Liver (tissue), 9 donors: ENCODE measurements around the gene SPECC1. TPM values are rescaled to one million over a fixed set of nuclear protein-coding genes. Genes with fewer than 3 reads are reported as not detected.

Experiments used
- DNase-seq: peaks from one replicate; pipeline ENCODE4 v3.0.0-alpha.2; 2017; ENCODE audit warnings: low spot score
- H3K27ac ChIP-seq, 2 donors: one replicate each; pipeline ENCODE4 v1.7.0; 2013; ENCODE audit warnings: inconsistent platforms in 2 of 2, low read length in 2 of 2, control low read depth in 1 of 2, low read depth in 1 of 2, mild to moderate bottlenecking in 1 of 2
- H3K27me3 ChIP-seq, 4 donors: one replicate each; pipeline versions ENCODE4 v1.6.1 to v1.7.0; 2013; ENCODE audit warnings: low read length in 3 of 4, inconsistent platforms in 1 of 4, mild to moderate bottlenecking in 1 of 4, moderate library complexity in 1 of 4; ENCODE audit not compliant: control insufficient read depth in 4 of 4, insufficient read depth in 4 of 4
- H3K36me3 ChIP-seq, 4 donors: one replicate each; pipeline versions ENCODE4 v1.6.1 to v1.7.0; 2013; ENCODE audit warnings: low read length in 3 of 4, mild to moderate bottlenecking in 3 of 4, low read depth in 1 of 4, moderate library complexity in 1 of 4; ENCODE audit not compliant: control insufficient read depth in 4 of 4, insufficient read depth in 3 of 4
- H3K4me1 ChIP-seq, 4 donors: one replicate each; pipeline versions ENCODE4 v1.6.1 to v1.7.0; 2013; ENCODE audit warnings: low read length in 3 of 4, mild to moderate bottlenecking in 3 of 4, moderate library complexity in 1 of 4; ENCODE audit not compliant: control insufficient read depth in 4 of 4, insufficient read depth in 4 of 4
- H3K4me3 ChIP-seq, 3 donors: one replicate each; pipeline versions ENCODE4 v1.6.1 to v1.7.0; 2013; ENCODE audit warnings: low read length in 3 of 3, control low read depth in 1 of 3, low read depth in 1 of 3, mild to moderate bottlenecking in 1 of 3
- H3K9ac ChIP-seq, 2 donors: one replicate each; pipeline ENCODE4 v1.7.0; 2013; ENCODE audit warnings: low read length in 2 of 2, mild to moderate bottlenecking in 2 of 2, moderate library complexity in 2 of 2, control low read depth in 1 of 2, low read depth in 1 of 2
- H3K9me3 ChIP-seq, 4 donors: one replicate each; pipeline versions ENCODE4 v1.6.1 to v1.7.0; 2013; ENCODE audit warnings: low read length in 3 of 4; ENCODE audit not compliant: control insufficient read depth in 4 of 4
- ATF3 ChIP-seq: IDR thresholded peaks from 2 replicates; pipeline ENCODE4 v1.6.1; 2016; ENCODE audit warnings: antibody characterized with exemption
- CTCF ChIP-seq: fragments of 150-350 bp; IDR thresholded peaks from 2 replicates; pipeline ENCODE4 v1.5.1; 2017; ENCODE audit warnings: improper control_type of control experiment, low read depth, low read length; ENCODE audit not compliant: missing input control
- EGR1 ChIP-seq, 2 donors: IDR thresholded peaks; 2 replicates each; pipeline ENCODE4 v1.6.1; 2016 to 2018; ENCODE audit warnings: antibody characterized with exemption in 2 of 2, low read depth in 2 of 2
- FOXA1 ChIP-seq: IDR thresholded peaks from 2 replicates; pipeline ENCODE4 v1.6.1; 2016; ENCODE audit warnings: antibody characterized with exemption
- FOXA2 ChIP-seq: IDR thresholded peaks from 2 replicates; pipeline ENCODE4 v1.6.1; 2016; ENCODE audit warnings: antibody characterized with exemption
- GABPA ChIP-seq, 2 donors: IDR thresholded peaks in 1 of 2; conservative IDR thresholded peaks in 1 of 2; 2 replicates each; pipeline ENCODE4 v1.6.1; 2016; ENCODE audit warnings: antibody characterized with exemption in 2 of 2, mild to moderate bottlenecking in 1 of 2, moderate library complexity in 1 of 2
- HNF4A ChIP-seq, 2 donors: conservative IDR thresholded peaks; 2 replicates each; pipeline ENCODE4 v1.6.1; 2016; ENCODE audit warnings: antibody characterized with exemption in 2 of 2, mild to moderate bottlenecking in 2 of 2
- HNF4G ChIP-seq: IDR thresholded peaks from 2 replicates; pipeline ENCODE4 v1.6.1; 2016; ENCODE audit warnings: antibody characterized with exemption
- JUND ChIP-seq, 2 donors: IDR thresholded peaks; 2 replicates each; pipeline ENCODE4 v1.6.1; 2016; ENCODE audit warnings: antibody characterized with exemption in 2 of 2
- NR2F2 ChIP-seq: IDR thresholded peaks from 2 replicates; pipeline ENCODE4 v1.6.1; 2016; ENCODE audit warnings: antibody characterized with exemption
- RAD21 ChIP-seq, 2 donors: IDR thresholded peaks; 2 replicates each; pipeline ENCODE4 v1.6.1; 2016; ENCODE audit warnings: antibody characterized with exemption in 2 of 2, mild to moderate bottlenecking in 2 of 2
- RXRA ChIP-seq, 2 donors: IDR thresholded peaks; 2 replicates each; pipeline ENCODE4 v1.6.1; 2017 to 2018; ENCODE audit warnings: antibody characterized with exemption in 2 of 2, mild to moderate bottlenecking in 1 of 2
- SP1 ChIP-seq: IDR thresholded peaks from 2 replicates; pipeline ENCODE4 v1.6.1; 2018; ENCODE audit warnings: antibody characterized with exemption, mild to moderate bottlenecking
- TAF1 ChIP-seq: conservative IDR thresholded peaks from 2 replicates; pipeline ENCODE4 v1.6.1; 2016; ENCODE audit warnings: antibody characterized with exemption, mild to moderate bottlenecking
- YY1 ChIP-seq: IDR thresholded peaks from 2 replicates; pipeline ENCODE4 v1.6.1; 2016; ENCODE audit warnings: antibody characterized with exemption, mild to moderate bottlenecking
- ZBTB33 ChIP-seq: IDR thresholded peaks from 2 replicates; pipeline ENCODE4 v1.6.1; 2016; ENCODE audit warnings: antibody characterized with exemption
- WGBS: extraction: QIAGEN DNeasy Blood & Tissue Kit; methylation state at CpG from one replicate; pipeline ENCODE4 v1.1.7; 2013; 5-methylcytosine and 5-hydroxymethylcytosine counted together
- polyA plus RNA-seq, 2 donors: library from polyadenylated mRNA; stranded (reverse) in 1 of 2; unstranded in 1 of 2; fragments of 200-250 nt in 1 of 2; fragments of >200 nt in 1 of 2; fragmentation: Nextera tagmentation in 1 of 2; extraction: Ambion mirVana in 1 of 2; gene quantifications; one replicate each; pipeline versions ENCODE4 v1.2.1 to v1.2.3, GENCODE V29; 2013 to 2015
- total RNA-seq, 2 donors: library from RNA; depleted of rRNA; stranded (reverse); fragments of >200 nt; gene quantifications; one replicate each; pipeline ENCODE4 v1.2.3, GENCODE V29; 2014
- TF ChIP-seq, protein P1 (sequence below): IDR thresholded peaks from 2 replicates; pipeline ENCODE4 v1.6.1; 2016; ENCODE audit warnings: antibody characterized with exemption
- TF ChIP-seq, protein P2 (sequence below): IDR thresholded peaks from 2 replicates; pipeline ENCODE4 v1.6.1; 2016; ENCODE audit warnings: antibody characterized with exemption, mild to moderate bottlenecking
- donor health status: healthy.
- donor health status: healthy.
- donor health status: healthy.
- donor health status: healthy.
- donor health status: healthy.

SPECC1 gene
- total and polyA plus RNA-seq, 4 donors, result 0.36 to 70.3 (median 1.8) TPM

DNA sequence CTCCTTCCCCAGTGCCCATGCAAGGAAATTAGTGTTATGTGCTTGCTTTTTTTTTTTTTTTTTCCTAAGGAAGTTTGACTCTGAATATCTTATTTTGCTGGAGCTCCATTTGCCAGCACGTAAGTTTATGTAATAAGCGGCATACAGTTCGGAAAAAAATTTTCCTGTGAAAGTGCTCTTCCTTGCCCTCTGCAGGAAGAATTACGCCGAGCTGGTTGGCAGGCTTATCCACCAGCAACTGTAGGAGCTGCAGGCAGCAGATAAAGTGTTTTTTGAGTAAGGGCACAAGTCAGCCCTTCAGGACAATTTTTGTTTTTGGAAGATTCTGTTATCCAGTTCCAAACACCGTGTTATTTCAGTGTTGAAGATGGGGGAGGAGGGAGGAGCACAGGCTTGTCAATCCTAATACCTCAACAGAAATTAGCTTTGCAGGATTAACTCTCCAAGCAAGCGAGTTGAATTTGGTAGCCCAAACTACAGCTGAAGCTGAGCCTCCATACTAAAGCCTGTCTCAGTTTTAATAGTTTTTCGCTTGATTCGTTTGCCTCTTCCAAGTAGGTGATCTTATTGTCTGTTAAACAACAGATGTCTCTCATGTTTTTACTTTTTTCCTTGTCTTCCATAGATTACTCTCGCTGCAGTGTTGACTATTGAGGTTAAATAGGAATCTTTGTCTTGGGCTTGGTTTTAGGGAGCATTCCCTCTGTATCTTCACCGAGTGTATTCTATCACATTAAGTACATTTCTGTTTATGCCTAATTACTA lies 1.1 kb downstream of the SPECC1 start:
- Histone ChIP-seq H3K36me3 (no peaks in the 10 kb centered on the region), H3K4me3 (peak overlapping the region in 2 of 3 donors; percentile 29 to 47), H3K9me3 (no peaks in the 10 kb centered on the region), H3K4me1 (peaks cover 6 to 16% (median 12%) of the 10 kb centered on the region in 4 donors), H3K9ac (no peak overlapping the region), H3K27me3 (peaks cover 0 to 13% (median 5%) of the 10 kb centered on the region in 4 donors), H3K27ac (no peak overlapping the region)
- TF ChIP-seq RAD21 (IDR thresholded peaks at IDR 0.05), result peak in 1 of 2 donors; percentile 42
- TF ChIP-seq, protein P1, sequence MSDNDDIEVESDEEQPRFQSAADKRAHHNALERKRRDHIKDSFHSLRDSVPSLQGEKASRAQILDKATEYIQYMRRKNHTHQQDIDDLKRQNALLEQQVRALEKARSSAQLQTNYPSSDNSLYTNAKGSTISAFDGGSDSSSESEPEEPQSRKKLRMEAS, result no peak
- TF ChIP-seq CTCF, result peak; percentile 26
- no peak for TF ChIP-seq YY1
- WGBS, result 21% methylated on average over 11 of the region's 11 CpGs
- peak; percentile 80 for DNase-seq

- no peak overlapping the region for H3K9ac ChIP-seq
- no peak for DNase-seq
- peaks cover 0 to 13% (median 5%) of the 10 kb centered on the region in 4 donors for H3K27me3 ChIP-seq
- no peaks in the 10 kb centered on the region for H3K9me3 ChIP-seq
- no peak for TF ChIP-seq ATF3
- TF ChIP-seq ZBTB33, result no peak
- TF ChIP-seq, protein P1, result no peak
- TF ChIP-seq RAD21 (IDR thresholded peaks at IDR 0.05), result no peak
- no peak for TF ChIP-seq HNF4A (conservative IDR thresholded peaks at IDR 0.05)
- TF ChIP-seq JUND (IDR thresholded peaks at IDR 0.05), result no peak
- TF ChIP-seq, protein P2, sequence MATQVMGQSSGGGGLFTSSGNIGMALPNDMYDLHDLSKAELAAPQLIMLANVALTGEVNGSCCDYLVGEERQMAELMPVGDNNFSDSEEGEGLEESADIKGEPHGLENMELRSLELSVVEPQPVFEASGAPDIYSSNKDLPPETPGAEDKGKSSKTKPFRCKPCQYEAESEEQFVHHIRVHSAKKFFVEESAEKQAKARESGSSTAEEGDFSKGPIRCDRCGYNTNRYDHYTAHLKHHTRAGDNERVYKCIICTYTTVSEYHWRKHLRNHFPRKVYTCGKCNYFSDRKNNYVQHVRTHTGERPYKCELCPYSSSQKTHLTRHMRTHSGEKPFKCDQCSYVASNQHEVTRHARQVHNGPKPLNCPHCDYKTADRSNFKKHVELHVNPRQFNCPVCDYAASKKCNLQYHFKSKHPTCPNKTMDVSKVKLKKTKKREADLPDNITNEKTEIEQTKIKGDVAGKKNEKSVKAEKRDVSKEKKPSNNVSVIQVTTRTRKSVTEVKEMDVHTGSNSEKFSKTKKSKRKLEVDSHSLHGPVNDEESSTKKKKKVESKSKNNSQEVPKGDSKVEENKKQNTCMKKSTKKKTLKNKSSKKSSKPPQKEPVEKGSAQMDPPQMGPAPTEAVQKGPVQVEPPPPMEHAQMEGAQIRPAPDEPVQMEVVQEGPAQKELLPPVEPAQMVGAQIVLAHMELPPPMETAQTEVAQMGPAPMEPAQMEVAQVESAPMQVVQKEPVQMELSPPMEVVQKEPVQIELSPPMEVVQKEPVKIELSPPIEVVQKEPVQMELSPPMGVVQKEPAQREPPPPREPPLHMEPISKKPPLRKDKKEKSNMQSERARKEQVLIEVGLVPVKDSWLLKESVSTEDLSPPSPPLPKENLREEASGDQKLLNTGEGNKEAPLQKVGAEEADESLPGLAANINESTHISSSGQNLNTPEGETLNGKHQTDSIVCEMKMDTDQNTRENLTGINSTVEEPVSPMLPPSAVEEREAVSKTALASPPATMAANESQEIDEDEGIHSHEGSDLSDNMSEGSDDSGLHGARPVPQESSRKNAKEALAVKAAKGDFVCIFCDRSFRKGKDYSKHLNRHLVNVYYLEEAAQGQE, result no peak
- no peak for TF ChIP-seq HNF4G
- no peak for TF ChIP-seq FOXA1
- TF ChIP-seq FOXA2, result no peak
- TF ChIP-seq SP1, result no peak
- TF ChIP-seq GABPA (IDR thresholded peaks at IDR 0.05 in 1 of 2, conservative IDR thresholded peaks at IDR 0.05 in 1 of 2), result no peak
- TF ChIP-seq NR2F2, result no peak
- no peak for TF ChIP-seq CTCF
- TF ChIP-seq RXRA (IDR thresholded peaks at IDR 0.05), result no peak
- no peak for TF ChIP-seq EGR1 (IDR thresholded peaks at IDR 0.05; ENCODE audit: low read depth in 2 of 2)
- no peak for TF ChIP-seq YY1
- no peak for TF ChIP-seq TAF1
- 75% methylated on average over 1 of the region's 1 CpG for WGBS
- H3K4me1 ChIP-seq, result peaks cover 6 to 16% (median 12%) of the 10 kb centered on the region in 4 donors
- H3K36me3 ChIP-seq, result no peaks in the 10 kb centered on the region
- no peak overlapping the region for H3K4me3 ChIP-seq
- no peak overlapping the region for H3K27ac ChIP-seq
Measured at GRCh38 chr17:20010936-20011335, 1.8 kb downstream of the SPECC1 start.
